A549 (cell line): ENCODE measurements around the gene TARM1. TPM values are rescaled to one million over a fixed set of nuclear protein-coding genes. Genes with fewer than 3 reads are reported as not detected.
A peak's percentile ranks its signal among the peaks of the same experiment; 100 is the strongest.

Experiments
- ATAC-seq, 2 experiments: fragments of 200-7000 bp in 1 of 2; fragments of >200 bp in 1 of 2; cut with Nextera tagmentation in 1 of 2; cut with Tn5 transposase in 1 of 2; 3 replicates each; pipeline versions ENCODE4 v1.8.0 to v1.9.1; 2018 to 2020; ENCODE audit warnings: mild to moderate bottlenecking in 1 of 2, moderate library complexity in 1 of 2
- CTCF ChIA-PET: fragments of 300-600 bp; sonication (Branson Sonifier 250); formaldehyde crosslinking; extraction: SDS; loops from one replicate; lab custom pipeline; 2021; ENCODE audit warnings: antibody characterized with exemption, inconsistent platforms; lab: Yijun Ruan, JAX
- POLR2A ChIA-PET: fragments of 350-600 bp; formaldehyde crosslinking; extraction: SDS; loops from one replicate; lab custom pipeline; 2021; ENCODE audit warnings: antibody characterized with exemption, inconsistent platforms; lab: Yijun Ruan, JAX
- DNase-seq, 2 experiments: peaks; one replicate each; pipeline versions ENCODE4 v3.0.0 to v3.0.0-alpha.2; 2011 to 2016; ENCODE audit warnings: low read depth in 1 of 2, low spot score in 1 of 2
- FAIRE-seq: peaks from 2 replicates; lab custom pipeline; 2011; peaks lifted over from hg19 to GRCh38; lab: Jason Lieb, UNC
- H3K27ac ChIP-seq, 2 experiments: fragments of >200 bp; sonication (Bioruptor Twin); formaldehyde crosslinking; 3 replicates each; pipeline ENCODE4 v1.5.1; 2016 to 2017
- H3K4me1 ChIP-seq: fragments of >200 bp; sonication (Bioruptor Twin); formaldehyde crosslinking; 3 replicates; pipeline ENCODE4 v1.6.1; 2016
- H3K4me2 ChIP-seq: fragments of >200 bp; sonication (Bioruptor Twin); formaldehyde crosslinking; 3 replicates; pipeline ENCODE4 v1.6.1; 2016
- H3K4me3 ChIP-seq: fragments of >200 bp; sonication (Bioruptor Twin); formaldehyde crosslinking; 3 replicates; pipeline ENCODE4 v1.5.1; 2016
- H3K9me3 ChIP-seq: fragments of >200 bp; sonication (Bioruptor Twin); formaldehyde crosslinking; 3 replicates; pipeline ENCODE4 v1.6.1; 2016
- CHD2 ChIP-seq: fragments of 150-350 bp; IDR thresholded peaks from 2 replicates; pipeline ENCODE4 v1.6.1; 2014; ENCODE audit warnings: low read length; ENCODE audit not compliant: partially characterized antibody
- CHD4 ChIP-seq: fragments of 200-600 bp; sonication (generic); IDR thresholded peaks from 2 replicates; pipeline ENCODE4 v1.6.1; 2016; ENCODE audit warnings: antibody characterized with exemption, mild to moderate bottlenecking, borderline replicate concordance
- E2F6 ChIP-seq: IDR thresholded peaks from 2 replicates; pipeline ENCODE4 v1.6.1; 2012; ENCODE audit warnings: low read depth, borderline replicate concordance
- EP300 ChIP-seq, 2 experiments: fragments of >200 bp; sonication (Bioruptor Twin); formaldehyde crosslinking; IDR thresholded peaks; 2 replicates in 1 of 2; 3 replicates in 1 of 2; pipeline ENCODE4 v1.6.1; 2016 to 2017
- ESRRA ChIP-seq: fragments of 150-350 bp; IDR thresholded peaks from 2 replicates; pipeline ENCODE4 v1.6.1; 2014; ENCODE audit warnings: mild to moderate bottlenecking, low read length, borderline replicate concordance
- HOXB5 ChIP-seq: fragments of 250-450 bp; sonication (Bioruptor Pico); IDR thresholded peaks from 2 replicates; pipeline ENCODE4 v1.5.0; 2020; ENCODE audit warnings: mild to moderate bottlenecking, moderate library complexity
- JUN ChIP-seq, 2 experiments: fragments of >200 bp; sonication (Bioruptor Twin); formaldehyde crosslinking; IDR thresholded peaks; 2 replicates in 1 of 2; 3 replicates in 1 of 2; pipeline ENCODE4 v1.6.1; 2016 to 2017
- KDM1A ChIP-seq: fragments of 200-600 bp; sonication (generic); IDR thresholded peaks from 2 replicates; pipeline ENCODE4 v1.6.1; 2016; ENCODE audit warnings: low read depth, mild to moderate bottlenecking
- KDM5A ChIP-seq: fragments of 200-600 bp; sonication (generic); IDR thresholded peaks from 2 replicates; pipeline ENCODE4 v1.6.1; 2016; ENCODE audit warnings: antibody characterized with exemption, mild to moderate bottlenecking
- MAX ChIP-seq: IDR thresholded peaks from 2 replicates; pipeline ENCODE4 v1.6.1; 2012
- MYC ChIP-seq: IDR thresholded peaks from 2 replicates; pipeline ENCODE4 v1.6.1; 2012; ENCODE audit warnings: mild to moderate bottlenecking, inconsistent platforms, low read length, improper control_type of control experiment, borderline replicate concordance
- NR3C1 ChIP-seq: fragments of >200 bp; sonication (Bioruptor Twin); formaldehyde crosslinking; IDR thresholded peaks from 3 replicates; pipeline ENCODE4 v1.6.1; 2017
- POLR2A ChIP-seq: IDR thresholded peaks from 2 replicates; pipeline ENCODE4 v1.6.1; 2012; ENCODE audit warnings: mild to moderate bottlenecking, low read length
- RAD21 ChIP-seq, 2 experiments: fragments of >200 bp in 1 of 2; sonication (Bioruptor Twin) in 1 of 2; formaldehyde crosslinking in 1 of 2; IDR thresholded peaks in 1 of 2; conservative IDR thresholded peaks in 1 of 2; 2 replicates in 1 of 2; 3 replicates in 1 of 2; pipeline ENCODE4 v1.6.1; 2012 to 2018; ENCODE audit warnings: inconsistent platforms in 1 of 2
- RCOR1 ChIP-seq: fragments of 150-350 bp; IDR thresholded peaks from 2 replicates; pipeline ENCODE4 v1.6.1; 2014; ENCODE audit warnings: antibody characterized with exemption, low read length, low read depth
- RFX5 ChIP-seq: fragments of 450-650 bp; IDR thresholded peaks from 2 replicates; pipeline ENCODE4 v1.7.1; 2014; ENCODE audit warnings: antibody characterized with exemption, mild to moderate bottlenecking, moderate library complexity
- ZC3H11A ChIP-seq: fragments of 450-650 bp; IDR thresholded peaks from 2 replicates; pipeline ENCODE4 v1.6.1; 2014; ENCODE audit warnings: antibody characterized with exemption, mild to moderate bottlenecking
- ZNF302 ChIP-seq: fragments of 250-450 bp; sonication (Bioruptor Pico); IDR thresholded peaks from 2 replicates; pipeline ENCODE4 v1.9.0; 2021; ENCODE audit warnings: inconsistent platforms, mild to moderate bottlenecking, moderate library complexity
- ZSCAN20 ChIP-seq: fragments of 250-450 bp; sonication (Bioruptor Pico); IDR thresholded peaks from 2 replicates; pipeline ENCODE4 v1.8.0; 2022; ENCODE audit warnings: mild to moderate bottlenecking, moderate library complexity
- WGBS: methylation state at CpG from one replicate; pipeline ENCODE4 v1.1.6; 2017; ENCODE audit errors: missing lambda C conversion rate; 5-methylcytosine and 5-hydroxymethylcytosine counted together
- polyA minus RNA-seq: library from RNA; depleted of rRNA, polyadenylated mRNA; stranded (reverse); fragments of >200 nt; gene quantifications from 2 replicates; pipeline ENCODE4 v1.2.3, GENCODE V29; 2011; rRNA and poly(A)+ RNA removed
- polyA plus RNA-seq, 4 experiments: library from polyadenylated mRNA; depleted of rRNA in 3 of 4; stranded (reverse); fragments of >200 nt; fragmentation: RNase III in 1 of 4; extraction: RNeasy Plus Mini Kit Qiagen cat#74134 plus additional on column Dnase treatment in 1 of 4; gene quantifications; 2 replicates in 3 of 4; 3 replicates in 1 of 4; pipeline ENCODE4 v1.2.3, GENCODE V29; 2011 to 2017
- TF ChIP-seq, protein P1 (sequence below): fragments of 450-650 bp; IDR thresholded peaks from 2 replicates; pipeline ENCODE4 v1.6.1; 2014; ENCODE audit warnings: antibody characterized with exemption
- TF ChIP-seq, protein P2 (sequence below): fragments of 200-600 bp; sonication (generic); IDR thresholded peaks from 2 replicates; pipeline ENCODE4 v1.6.1; 2016; ENCODE audit warnings: antibody characterized with exemption, mild to moderate bottlenecking, moderate library complexity
- TF ChIP-seq, protein P3 (sequence below): fragments of 250-450 bp; sonication (Bioruptor Pico); IDR thresholded peaks from 2 replicates; pipeline ENCODE4 v1.5.0; 2021; ENCODE audit warnings: mild to moderate bottlenecking, moderate library complexity, borderline replicate concordance
- TF ChIP-seq, protein P4 (sequence below): fragments of 150-350 bp; IDR thresholded peaks from 2 replicates; pipeline ENCODE4 v1.6.1; 2014; ENCODE audit warnings: low read depth, mild to moderate bottlenecking, low read length

TARM1 gene
- polyA plus RNA-seq (2011; rRNA removed) (not detected in 2 replicates), polyA plus RNA-seq (2017; fragmentation: RNase III; extraction: RNeasy Plus Mini Kit Qiagen cat#74134 plus additional on column Dnase treatment) (not detected in 3 replicates), polyA minus RNA-seq (not detected in 2 replicates)
- not detected in 2 replicates for polyA plus RNA-seq (2012; cell fraction: cytosol; rRNA removed)
- polyA plus RNA-seq (2012; cell fraction: nucleus; rRNA removed) = not detected in 2 replicates

- Histone ChIP-seq H3K4me2 (no peak within 1 kb of the TSS), H3K27ac (no peak within 1 kb of the TSS), H3K9me3 (peaks cover 42% of the 10 kb centered on the region), H3K4me1 (no peaks in the 10 kb centered on the region), H3K4me3 (no peak within 1 kb of the TSS)
- WGBS = 37% methylated on average over 7 of the region's 7 CpGs
- ChIA-PET POLR2A (no interaction called here), CTCF (no interaction called here)
- FAIRE-seq = no peak
- peak in 1 of 2 experiments; percentile 32; a peak in 2 of 6 replicates for ATAC-seq
- no peak for DNase-seq
- TF ChIP-seq EP300 (IDR thresholded peaks at IDR 0.05) = no peak
- no peak for TF ChIP-seq HOXB5 (CRISPR knock-in tag)
- TF ChIP-seq MYC = no peak
- no peak for TF ChIP-seq KDM1A
- no peak for TF ChIP-seq CHD4
- TF ChIP-seq CHD2 = no peak
- no peak for TF ChIP-seq ESRRA
- TF ChIP-seq NR3C1 = no peak
- TF ChIP-seq RFX5 = no peak
- no peak for TF ChIP-seq POLR2A
- TF ChIP-seq ZNF302 (CRISPR knock-in tag) = no peak
- TF ChIP-seq JUN (IDR thresholded peaks at IDR 0.05) = no peak
- TF ChIP-seq, protein P1, sequence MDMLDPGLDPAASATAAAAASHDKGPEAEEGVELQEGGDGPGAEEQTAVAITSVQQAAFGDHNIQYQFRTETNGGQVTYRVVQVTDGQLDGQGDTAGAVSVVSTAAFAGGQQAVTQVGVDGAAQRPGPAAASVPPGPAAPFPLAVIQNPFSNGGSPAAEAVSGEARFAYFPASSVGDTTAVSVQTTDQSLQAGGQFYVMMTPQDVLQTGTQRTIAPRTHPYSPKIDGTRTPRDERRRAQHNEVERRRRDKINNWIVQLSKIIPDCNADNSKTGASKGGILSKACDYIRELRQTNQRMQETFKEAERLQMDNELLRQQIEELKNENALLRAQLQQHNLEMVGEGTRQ = no peak
- TF ChIP-seq, protein P2, sequence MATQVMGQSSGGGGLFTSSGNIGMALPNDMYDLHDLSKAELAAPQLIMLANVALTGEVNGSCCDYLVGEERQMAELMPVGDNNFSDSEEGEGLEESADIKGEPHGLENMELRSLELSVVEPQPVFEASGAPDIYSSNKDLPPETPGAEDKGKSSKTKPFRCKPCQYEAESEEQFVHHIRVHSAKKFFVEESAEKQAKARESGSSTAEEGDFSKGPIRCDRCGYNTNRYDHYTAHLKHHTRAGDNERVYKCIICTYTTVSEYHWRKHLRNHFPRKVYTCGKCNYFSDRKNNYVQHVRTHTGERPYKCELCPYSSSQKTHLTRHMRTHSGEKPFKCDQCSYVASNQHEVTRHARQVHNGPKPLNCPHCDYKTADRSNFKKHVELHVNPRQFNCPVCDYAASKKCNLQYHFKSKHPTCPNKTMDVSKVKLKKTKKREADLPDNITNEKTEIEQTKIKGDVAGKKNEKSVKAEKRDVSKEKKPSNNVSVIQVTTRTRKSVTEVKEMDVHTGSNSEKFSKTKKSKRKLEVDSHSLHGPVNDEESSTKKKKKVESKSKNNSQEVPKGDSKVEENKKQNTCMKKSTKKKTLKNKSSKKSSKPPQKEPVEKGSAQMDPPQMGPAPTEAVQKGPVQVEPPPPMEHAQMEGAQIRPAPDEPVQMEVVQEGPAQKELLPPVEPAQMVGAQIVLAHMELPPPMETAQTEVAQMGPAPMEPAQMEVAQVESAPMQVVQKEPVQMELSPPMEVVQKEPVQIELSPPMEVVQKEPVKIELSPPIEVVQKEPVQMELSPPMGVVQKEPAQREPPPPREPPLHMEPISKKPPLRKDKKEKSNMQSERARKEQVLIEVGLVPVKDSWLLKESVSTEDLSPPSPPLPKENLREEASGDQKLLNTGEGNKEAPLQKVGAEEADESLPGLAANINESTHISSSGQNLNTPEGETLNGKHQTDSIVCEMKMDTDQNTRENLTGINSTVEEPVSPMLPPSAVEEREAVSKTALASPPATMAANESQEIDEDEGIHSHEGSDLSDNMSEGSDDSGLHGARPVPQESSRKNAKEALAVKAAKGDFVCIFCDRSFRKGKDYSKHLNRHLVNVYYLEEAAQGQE = no peak
These were observed at the start of gene TARM1 for GRCh38 chr19:54081032-54081431. Gene TARM1, minus strand, starts transcription at chr19:54081365. Its CDS starts 25 bp downstream, at chr19:54081340.

- Histone ChIP-seq H3K4me1 (no peaks in the 10 kb centered on the region), H3K9me3 (no peaks in the 10 kb centered on the region), H3K27ac (no peak overlapping the region), H3K4me2 (no peak overlapping the region), H3K4me3 (no peak overlapping the region)
- no peak for DNase-seq
- ATAC-seq = no peak
- CTCF ChIA-PET = no interaction called here
- TF ChIP-seq ZSCAN20 (CRISPR knock-in tag) = no peak
- FAIRE-seq = no peak
- POLR2A ChIA-PET = interaction anchor here (1.0 kb wide), 1 partner anchor 14 kb away, joined by 4 read pairs; the partner anchor contains the start of genes PRPF31 and TFPT
- WGBS = 94% methylated on average over 19 of the region's 20 CpGs
These were observed 48.4 kb upstream of the TARM1 start for GRCh38 chr19:54129617-54129996.

DNA sequence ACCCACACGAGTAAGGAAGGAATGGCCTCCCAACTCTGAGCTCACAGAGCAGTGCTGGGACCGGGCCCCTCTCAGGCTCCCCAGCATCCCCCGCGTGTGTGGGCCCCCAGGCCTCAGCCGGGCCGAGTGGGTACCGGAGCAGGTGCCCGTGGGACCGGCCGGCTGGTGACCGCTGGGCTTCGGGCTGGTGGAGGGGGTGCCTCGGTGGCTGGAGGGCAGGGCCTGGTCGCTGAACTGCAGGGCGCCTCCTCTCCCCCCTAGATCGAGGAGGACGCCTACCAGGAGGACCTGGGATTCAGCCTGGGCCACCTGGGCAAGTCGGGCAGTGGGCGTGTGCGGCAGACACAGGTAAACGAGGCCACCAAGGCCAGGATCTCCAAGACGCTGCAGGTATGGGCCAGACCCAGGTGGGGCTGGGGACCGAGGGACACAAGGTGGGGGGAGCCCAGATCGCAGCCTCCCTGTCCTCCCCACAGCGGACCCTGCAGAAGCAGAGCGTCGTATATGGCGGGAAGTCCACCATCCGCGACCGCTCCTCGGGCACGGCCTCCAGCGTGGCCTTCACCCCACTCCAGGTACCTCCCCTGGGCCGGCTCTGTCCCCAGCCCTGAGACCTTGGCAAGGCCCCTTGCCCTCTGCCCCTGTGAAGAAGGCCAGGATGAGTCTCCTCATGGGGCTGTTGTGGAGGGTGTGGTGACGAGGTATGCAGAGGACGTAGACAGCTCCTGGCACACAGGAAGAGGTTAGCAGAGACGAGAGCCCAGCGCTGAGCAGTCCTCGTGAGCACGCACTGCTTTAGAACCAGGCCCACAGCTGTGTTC, 47.8 kb upstream of the TARM1 start:
- Histone ChIP-seq H3K4me3 (no peak overlapping the region), H3K4me1 (no peaks in the 10 kb centered on the region), H3K4me2 (no peak overlapping the region), H3K27ac (no peak overlapping the region), H3K9me3 (no peaks in the 10 kb centered on the region)
- CTCF ChIA-PET = no interaction called here
- 97% methylated on average over 37 of the region's 41 CpGs for WGBS
- ATAC-seq = no peak; a peak in 1 of 6 replicates
- FAIRE-seq = no peak
- no peak for DNase-seq
- POLR2A ChIA-PET = interaction anchor here (1.0 to 1.3 kb wide), 2 partner anchors 8 to 14 kb away, joined by 4 to 5 read pairs; partner anchors contain the start of genes CNOT3, PRPF31 and TFPT
- TF ChIP-seq, protein P3, sequence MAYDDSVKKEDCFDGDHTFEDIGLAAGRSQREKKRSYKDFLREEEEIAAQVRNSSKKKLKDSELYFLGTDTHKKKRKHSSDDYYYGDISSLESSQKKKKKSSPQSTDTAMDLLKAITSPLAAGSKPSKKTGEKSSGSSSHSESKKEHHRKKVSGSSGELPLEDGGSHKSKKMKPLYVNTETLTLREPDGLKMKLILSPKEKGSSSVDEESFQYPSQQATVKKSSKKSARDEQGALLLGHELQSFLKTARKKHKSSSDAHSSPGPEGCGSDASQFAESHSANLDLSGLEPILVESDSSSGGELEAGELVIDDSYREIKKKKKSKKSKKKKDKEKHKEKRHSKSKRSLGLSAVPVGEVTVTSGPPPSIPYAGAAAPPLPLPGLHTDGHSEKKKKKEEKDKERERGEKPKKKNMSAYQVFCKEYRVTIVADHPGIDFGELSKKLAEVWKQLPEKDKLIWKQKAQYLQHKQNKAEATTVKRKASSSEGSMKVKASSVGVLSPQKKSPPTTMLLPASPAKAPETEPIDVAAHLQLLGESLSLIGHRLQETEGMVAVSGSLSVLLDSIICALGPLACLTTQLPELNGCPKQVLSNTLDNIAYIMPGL (CRISPR knock-in tag) = no peak
- TF ChIP-seq KDM5A (no peak), E2F6 (no peak), RFX5 (no peak), RAD21 (conservative IDR thresholded peaks at IDR 0.05 in 1 of 2, IDR thresholded peaks at IDR 0.05 in 1 of 2) (no peak), CHD4 (no peak), ZC3H11A (no peak), RCOR1 (no peak), ZSCAN20 (CRISPR knock-in tag) (no peak), MAX (no peak), HOXB5 (CRISPR knock-in tag) (no peak)
- TF ChIP-seq, protein P4, sequence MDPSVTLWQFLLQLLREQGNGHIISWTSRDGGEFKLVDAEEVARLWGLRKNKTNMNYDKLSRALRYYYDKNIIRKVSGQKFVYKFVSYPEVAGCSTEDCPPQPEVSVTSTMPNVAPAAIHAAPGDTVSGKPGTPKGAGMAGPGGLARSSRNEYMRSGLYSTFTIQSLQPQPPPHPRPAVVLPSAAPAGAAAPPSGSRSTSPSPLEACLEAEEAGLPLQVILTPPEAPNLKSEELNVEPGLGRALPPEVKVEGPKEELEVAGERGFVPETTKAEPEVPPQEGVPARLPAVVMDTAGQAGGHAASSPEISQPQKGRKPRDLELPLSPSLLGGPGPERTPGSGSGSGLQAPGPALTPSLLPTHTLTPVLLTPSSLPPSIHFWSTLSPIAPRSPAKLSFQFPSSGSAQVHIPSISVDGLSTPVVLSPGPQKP = no peak
